Measurements from ENCODE around the gene CHRNB4.

GRCh38 chr15:78633348-78633747, 7.7 kb downstream of the CHRNB4 start:
- TF ChIP-seq, protein P1, sequence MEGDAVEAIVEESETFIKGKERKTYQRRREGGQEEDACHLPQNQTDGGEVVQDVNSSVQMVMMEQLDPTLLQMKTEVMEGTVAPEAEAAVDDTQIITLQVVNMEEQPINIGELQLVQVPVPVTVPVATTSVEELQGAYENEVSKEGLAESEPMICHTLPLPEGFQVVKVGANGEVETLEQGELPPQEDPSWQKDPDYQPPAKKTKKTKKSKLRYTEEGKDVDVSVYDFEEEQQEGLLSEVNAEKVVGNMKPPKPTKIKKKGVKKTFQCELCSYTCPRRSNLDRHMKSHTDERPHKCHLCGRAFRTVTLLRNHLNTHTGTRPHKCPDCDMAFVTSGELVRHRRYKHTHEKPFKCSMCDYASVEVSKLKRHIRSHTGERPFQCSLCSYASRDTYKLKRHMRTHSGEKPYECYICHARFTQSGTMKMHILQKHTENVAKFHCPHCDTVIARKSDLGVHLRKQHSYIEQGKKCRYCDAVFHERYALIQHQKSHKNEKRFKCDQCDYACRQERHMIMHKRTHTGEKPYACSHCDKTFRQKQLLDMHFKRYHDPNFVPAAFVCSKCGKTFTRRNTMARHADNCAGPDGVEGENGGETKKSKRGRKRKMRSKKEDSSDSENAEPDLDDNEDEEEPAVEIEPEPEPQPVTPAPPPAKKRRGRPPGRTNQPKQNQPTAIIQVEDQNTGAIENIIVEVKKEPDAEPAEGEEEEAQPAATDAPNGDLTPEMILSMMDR (IDR thresholded peaks at IDR 0.05; ENCODE audit: extremely low read depth in 1 of 2, insufficient read depth in 1 of 2, low read depth in 1 of 2, low read length in 2 of 2): no peak
- TF ChIP-seq POLR2AphosphoS5 (IDR thresholded peaks at IDR 0.05; ENCODE audit: insufficient read depth, low read depth, low read length) (no peak), JUN (IDR thresholded peaks at IDR 0.05; ENCODE audit: borderline replicate concordance, insufficient read depth, insufficient read length, low read depth) (no peak), POLR2A (IDR thresholded peaks at IDR 0.05; ENCODE audit: low read depth, low read length) (no peak), MAX (IDR thresholded peaks at IDR 0.05; ENCODE audit: insufficient read depth, insufficient read length) (no peak), EZH2 (IDR thresholded peaks at IDR 0.05; ENCODE audit: borderline replicate concordance, low read depth, low read length, severe bottlenecking) (no peak)

Measured in endothelial cell of umbilical vein (primary cell).